ENCODE results near the gene PGAP2. TPM values are rescaled to one million over a fixed set of nuclear protein-coding genes. Genes with fewer than 3 reads are reported as not detected.

The PGAP2 gene
- total RNA-seq, 1 donor: 15.2 TPM

DNA sequence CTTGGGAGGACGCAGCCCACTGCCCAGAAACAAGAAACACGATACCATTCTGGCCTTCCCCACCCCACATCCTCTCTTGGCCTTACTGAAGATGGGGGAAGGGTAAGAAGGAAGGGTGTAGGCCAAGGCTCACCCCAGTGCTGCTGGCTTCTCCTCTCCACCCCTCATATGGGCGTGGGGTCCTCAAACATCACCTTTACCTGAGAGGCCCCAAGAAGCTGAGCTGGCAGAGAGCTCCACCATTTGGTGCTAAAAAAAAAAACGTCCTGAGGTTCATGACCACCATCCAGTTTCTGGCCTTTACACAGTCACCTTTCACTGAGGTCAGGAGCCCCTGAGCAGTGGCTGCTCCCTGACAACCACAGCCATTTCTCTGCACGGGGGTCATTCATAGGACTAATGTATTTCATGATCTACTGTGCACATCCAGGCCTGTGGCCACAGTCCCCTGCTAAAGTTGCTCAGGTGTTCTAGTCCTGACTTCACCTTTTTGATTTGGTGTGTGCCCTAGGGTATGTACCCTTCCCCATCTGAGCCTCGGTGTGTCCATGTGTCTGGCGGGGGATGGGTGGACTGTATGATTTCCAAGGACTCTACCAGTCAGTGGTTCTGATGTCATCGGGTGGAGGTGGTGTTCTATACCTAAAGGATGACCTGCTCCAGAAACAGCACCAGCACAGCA is 17.3 kb downstream of the PGAP2 start:
- no peak overlapping the region for H3K4me3 ChIP-seq (ENCODE audit: low read depth, low read length)
- DNase-seq (ENCODE audit: low read depth): no peak
- TF ChIP-seq, protein P1, sequence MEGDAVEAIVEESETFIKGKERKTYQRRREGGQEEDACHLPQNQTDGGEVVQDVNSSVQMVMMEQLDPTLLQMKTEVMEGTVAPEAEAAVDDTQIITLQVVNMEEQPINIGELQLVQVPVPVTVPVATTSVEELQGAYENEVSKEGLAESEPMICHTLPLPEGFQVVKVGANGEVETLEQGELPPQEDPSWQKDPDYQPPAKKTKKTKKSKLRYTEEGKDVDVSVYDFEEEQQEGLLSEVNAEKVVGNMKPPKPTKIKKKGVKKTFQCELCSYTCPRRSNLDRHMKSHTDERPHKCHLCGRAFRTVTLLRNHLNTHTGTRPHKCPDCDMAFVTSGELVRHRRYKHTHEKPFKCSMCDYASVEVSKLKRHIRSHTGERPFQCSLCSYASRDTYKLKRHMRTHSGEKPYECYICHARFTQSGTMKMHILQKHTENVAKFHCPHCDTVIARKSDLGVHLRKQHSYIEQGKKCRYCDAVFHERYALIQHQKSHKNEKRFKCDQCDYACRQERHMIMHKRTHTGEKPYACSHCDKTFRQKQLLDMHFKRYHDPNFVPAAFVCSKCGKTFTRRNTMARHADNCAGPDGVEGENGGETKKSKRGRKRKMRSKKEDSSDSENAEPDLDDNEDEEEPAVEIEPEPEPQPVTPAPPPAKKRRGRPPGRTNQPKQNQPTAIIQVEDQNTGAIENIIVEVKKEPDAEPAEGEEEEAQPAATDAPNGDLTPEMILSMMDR (IDR thresholded peaks at IDR 0.05; ENCODE audit: insufficient read depth, low read length): no peak

DNA sequence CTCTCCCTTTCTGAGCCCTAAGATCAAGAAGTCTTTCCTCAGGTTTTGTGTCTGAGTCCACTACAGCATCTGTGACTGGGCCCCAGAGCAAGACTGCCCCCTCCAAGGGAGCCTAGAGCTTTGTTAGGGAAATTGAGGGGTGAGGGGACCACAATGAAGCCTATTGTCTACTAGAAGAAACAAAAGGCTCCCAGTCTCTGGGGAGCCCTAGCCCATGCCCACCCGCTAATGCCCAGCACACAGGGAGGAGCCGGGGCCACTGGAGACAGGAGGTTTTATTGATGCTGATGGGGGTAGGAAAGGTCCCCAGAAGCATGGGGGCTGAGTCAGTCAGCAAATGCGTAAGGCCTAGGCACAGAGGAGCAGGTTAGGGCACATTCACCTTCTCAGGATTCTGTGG is 18.4 kb downstream of the PGAP2 start:
- no peak for DNase-seq (ENCODE audit: low read depth)
- H3K4me3 ChIP-seq (ENCODE audit: low read depth, low read length): no peak overlapping the region
- TF ChIP-seq, protein P1 (IDR thresholded peaks at IDR 0.05; ENCODE audit: insufficient read depth, low read length): no peak

DNA sequence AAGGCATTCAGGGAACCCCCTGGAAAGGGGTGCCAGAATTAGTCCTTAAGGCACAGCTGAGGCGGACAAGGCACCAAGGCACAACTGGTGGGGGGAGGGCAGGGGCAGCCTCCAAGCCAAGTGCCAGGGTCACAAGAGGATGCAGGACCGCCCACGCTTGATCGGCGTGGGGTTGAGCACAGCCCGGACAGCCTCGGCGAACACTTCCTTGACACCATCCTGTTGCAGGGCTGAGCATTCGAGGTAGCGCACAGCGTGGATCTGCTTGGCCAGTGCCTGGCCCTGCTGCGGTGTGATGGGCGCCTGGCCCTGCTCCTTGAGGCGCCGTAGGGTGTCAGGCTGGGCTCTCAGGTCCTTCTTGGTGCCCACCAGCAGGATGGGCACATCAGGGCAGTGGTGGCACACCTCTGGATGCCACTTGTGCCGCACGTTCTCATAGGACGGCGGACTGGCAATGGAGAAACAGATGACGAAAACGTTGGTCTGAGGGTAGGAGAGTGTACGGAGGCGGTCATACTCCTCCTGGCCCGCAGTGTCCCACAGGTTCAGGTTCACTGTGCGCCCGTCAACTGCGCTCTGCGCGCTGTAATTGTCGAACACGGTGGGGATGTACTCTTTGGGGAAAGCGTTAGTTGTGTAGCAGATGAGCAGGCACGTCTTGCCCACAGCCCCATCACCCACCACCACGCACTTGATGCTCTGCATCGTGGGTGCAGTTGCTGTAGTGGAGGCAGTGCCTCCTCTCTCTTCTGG is 19.2 kb downstream of the PGAP2 start:
- no peak for DNase-seq (ENCODE audit: low read depth)
- TF ChIP-seq, protein P1 (IDR thresholded peaks at IDR 0.05; ENCODE audit: insufficient read depth, low read length): no peak
- H3K4me3 ChIP-seq (ENCODE audit: low read depth, low read length): no peak overlapping the region

DNA sequence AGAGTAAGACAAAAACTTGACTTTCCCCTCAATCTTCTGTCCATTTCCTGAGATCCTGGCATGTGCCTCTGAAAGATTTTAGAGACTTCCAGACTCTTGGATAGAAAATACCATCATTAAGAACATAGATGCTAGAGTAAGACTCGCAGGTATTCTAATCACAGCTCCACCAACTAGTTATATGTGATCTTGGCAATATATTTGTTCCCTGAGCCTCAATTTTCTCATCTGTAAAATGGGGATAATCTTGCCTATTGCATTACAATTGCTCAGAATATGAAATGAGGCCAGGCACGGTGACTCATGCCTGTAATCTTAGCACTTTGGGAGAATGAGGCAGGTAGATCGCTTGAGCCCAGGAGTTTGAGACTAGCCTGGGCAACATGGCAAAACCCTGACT is 21.7 kb downstream of the PGAP2 start:
- TF ChIP-seq, protein P1 (IDR thresholded peaks at IDR 0.05; ENCODE audit: insufficient read depth, low read length): no peak

DNA sequence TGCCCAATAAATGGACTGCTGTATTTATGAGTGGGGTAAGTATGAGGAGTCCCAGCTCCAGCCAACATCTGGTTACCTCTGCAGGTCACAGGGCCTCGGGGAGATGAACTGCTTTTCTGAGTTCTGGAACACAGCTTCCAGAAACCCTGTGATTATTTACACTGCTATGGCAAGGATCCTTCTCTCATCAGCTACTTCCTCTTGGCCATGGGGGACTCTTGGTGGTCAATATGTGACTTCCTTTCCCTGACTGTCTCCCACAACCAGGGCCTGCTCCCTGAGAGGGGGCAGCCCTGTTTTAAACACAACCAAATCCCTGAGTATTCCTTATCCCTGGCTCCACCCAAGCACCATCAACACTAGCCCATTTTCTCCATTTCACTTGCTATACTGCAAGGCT is 22.4 kb downstream of the PGAP2 start:
- no peak for DNase-seq (ENCODE audit: low read depth)
- TF ChIP-seq, protein P1 (IDR thresholded peaks at IDR 0.05; ENCODE audit: insufficient read depth, low read length): no peak
- H3K4me3 ChIP-seq (ENCODE audit: low read depth, low read length): no peak overlapping the region

More for the DNA sequence above, 21.7 kb downstream of the PGAP2 start:
- no peak overlapping the region for H3K4me3 ChIP-seq (ENCODE audit: low read depth, low read length)
- DNase-seq (ENCODE audit: low read depth): no peak

DNA sequence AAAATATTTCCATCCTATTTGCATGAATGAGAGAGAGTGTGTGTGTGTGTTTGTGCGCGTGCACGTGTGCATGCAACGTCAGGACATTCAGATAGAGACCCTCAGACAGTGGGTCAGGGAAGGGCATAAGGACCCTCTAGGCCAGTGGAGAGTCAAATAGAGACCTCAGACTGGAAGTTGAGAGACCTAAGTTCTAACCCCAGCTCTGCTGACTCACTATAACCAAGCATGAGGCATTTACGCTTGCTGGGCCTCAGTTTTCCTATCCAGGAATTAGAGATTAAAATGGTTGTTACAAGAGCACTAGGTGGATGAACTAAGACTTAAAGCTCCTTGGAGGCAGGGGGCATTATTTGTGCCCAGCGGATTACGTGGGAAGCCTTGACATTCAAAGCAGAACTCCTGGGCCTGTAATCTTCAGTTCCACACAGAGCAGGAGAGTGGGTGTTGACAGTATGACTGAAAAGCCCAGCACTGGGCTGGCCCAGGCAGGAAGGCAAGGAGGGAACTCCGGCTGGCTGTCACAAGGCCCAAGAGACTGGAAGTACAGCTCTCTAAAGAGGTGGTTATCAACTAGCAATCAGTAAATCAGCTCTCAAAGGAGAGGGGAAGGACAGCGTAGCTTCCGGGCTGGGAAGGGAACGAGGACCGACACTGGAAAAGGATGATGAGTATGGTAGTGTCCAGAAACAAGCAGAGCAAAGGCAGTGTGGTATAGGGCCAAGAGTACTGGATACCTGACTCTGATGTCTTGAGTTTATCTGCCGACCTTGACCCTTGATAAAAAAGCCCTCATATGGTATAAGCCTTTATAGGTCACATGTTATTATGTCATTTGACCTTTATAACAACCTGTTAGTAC is 23.2 kb downstream of the PGAP2 start:
- TF ChIP-seq, protein P1 (IDR thresholded peaks at IDR 0.05; ENCODE audit: insufficient read depth, low read length): no peak
- DNase-seq (ENCODE audit: low read depth): no peak

More for the DNA sequence above, 23.2 kb downstream of the PGAP2 start:
- no peak overlapping the region for H3K4me3 ChIP-seq (ENCODE audit: low read depth, low read length)
